ENCODE data around the gene KIRREL2. TPM values are rescaled to one million over a fixed set of nuclear protein-coding genes. Genes with fewer than 3 reads are reported as not detected.
"Not testable (repeated sequence)": the region's sequence is repeated elsewhere in the genome, so short reads cannot be mapped to it uniquely, and the experiment has no call there.

Gene KIRREL2
- total and polyA plus RNA-seq, 7 donors, result under 0.01 to 0.34 (median 0.16) TPM; not detected in 4

DNA sequence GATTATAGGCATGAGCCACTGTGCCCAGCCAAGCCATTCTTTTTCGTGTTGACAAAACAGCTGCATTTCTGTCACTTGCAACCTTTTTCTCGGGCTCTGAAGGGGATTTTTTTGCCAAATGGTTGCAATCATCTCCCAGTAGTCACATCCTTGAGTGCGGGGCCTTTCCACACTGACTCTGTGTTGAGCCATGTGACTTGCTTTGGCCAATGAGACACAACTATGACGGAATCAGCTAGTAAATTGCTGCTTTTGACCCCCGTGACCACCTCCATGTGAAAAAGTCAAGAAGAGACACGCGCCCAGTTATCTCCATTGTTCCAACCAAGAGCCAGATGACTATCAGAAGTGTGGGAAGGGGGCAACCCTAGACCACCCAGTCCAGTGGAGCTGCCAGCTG lies 22.7 kb upstream of the KIRREL2 start:
- no peak for DNase-seq
- TF ChIP-seq POLR2A (IDR thresholded peaks at IDR 0.05) (no peak), POLR2AphosphoS5 (IDR thresholded peaks at IDR 0.05) (no peak), EP300 (IDR thresholded peaks at IDR 0.05) (no peak)
- TF ChIP-seq, protein P1, sequence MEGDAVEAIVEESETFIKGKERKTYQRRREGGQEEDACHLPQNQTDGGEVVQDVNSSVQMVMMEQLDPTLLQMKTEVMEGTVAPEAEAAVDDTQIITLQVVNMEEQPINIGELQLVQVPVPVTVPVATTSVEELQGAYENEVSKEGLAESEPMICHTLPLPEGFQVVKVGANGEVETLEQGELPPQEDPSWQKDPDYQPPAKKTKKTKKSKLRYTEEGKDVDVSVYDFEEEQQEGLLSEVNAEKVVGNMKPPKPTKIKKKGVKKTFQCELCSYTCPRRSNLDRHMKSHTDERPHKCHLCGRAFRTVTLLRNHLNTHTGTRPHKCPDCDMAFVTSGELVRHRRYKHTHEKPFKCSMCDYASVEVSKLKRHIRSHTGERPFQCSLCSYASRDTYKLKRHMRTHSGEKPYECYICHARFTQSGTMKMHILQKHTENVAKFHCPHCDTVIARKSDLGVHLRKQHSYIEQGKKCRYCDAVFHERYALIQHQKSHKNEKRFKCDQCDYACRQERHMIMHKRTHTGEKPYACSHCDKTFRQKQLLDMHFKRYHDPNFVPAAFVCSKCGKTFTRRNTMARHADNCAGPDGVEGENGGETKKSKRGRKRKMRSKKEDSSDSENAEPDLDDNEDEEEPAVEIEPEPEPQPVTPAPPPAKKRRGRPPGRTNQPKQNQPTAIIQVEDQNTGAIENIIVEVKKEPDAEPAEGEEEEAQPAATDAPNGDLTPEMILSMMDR (IDR thresholded peaks at IDR 0.05), result no peak
- no peaks in the 10 kb centered on the region for H3K36me3 ChIP-seq
- peaks cover 0 to 49% (median 0%) of the 10 kb centered on the region in 3 donors for H3K27me3 ChIP-seq
- peaks cover 0 to 6% (median under 1%) of the 10 kb centered on the region in 4 donors for H3K9me3 ChIP-seq
- 53 to 67% methylated on average over 7 of the region's 7 CpGs for WGBS, 2 donors
- no peak overlapping the region for H3K27ac ChIP-seq
- H3K4me3 ChIP-seq, result no peak overlapping the region
- intact Hi-C loops (cut with DNase I), result no loop called here
- no peaks in the 10 kb centered on the region for H3K4me1 ChIP-seq

DNA sequence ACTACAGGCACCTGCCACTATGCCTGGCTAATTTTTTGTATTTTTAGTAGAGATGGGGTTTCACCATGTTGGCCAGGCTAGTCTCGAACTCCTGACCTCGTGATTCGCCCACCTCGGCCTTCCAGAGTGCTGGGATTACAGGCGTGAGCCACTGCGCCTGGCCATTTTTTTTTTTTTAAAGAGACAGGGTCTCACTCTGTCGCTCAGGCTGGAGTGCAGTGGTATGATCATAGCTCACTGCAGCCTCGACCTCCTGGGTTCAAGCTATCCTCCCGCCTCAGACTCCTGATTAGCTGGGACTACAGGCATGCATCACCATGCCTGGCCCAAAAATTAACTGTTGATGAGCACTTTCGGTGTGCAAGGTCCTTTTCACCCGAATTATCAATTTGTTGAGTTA lies 20.6 kb upstream of the KIRREL2 start:
- H3K27ac ChIP-seq; H3K4me3 ChIP-seq; intact Hi-C loops (cut with DNase I); DNase-seq; H3K9me3 ChIP-seq; H3K4me1 ChIP-seq; H3K36me3 ChIP-seq: not testable (repeated sequence)
- WGBS, 2 donors, result 40 to 61% methylated on average over 11 of the region's 11 CpGs
- H3K27me3 ChIP-seq, result peaks cover 0 to 34% (median 0%) of the 10 kb centered on the region in 3 donors

DNA sequence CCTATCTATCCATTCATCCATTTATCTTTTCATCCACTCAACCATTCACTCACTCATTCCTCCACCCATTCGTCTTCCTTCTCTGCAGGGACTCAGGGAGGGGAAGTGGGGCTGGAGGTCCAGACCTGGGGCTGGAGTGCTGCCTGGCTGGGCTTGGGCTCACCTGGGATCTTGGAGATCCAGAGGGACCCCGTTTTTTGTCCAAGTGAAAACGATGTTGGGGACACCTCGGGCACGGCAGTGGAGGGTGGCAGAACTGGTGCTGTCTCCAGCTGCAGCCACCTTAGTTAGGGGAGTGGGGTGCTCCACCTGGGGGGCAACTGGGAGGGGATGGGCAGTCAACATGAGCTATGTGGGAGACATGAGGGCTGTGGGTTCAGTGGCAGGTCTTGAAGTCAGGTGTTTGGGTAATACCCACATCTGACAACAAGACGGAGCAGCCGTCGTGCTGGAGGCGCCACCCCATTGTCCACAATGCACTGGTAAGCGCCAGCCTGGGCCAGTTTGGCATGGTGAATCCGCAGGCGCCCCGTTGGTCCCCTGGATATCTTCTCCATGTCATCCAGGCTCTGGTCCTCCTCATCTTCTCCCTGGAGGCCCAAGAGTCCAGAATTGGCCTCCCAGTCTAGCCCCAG lies 14.6 kb upstream of the KIRREL2 start:
- TF ChIP-seq EP300 (IDR thresholded peaks at IDR 0.05) (no peak), POLR2A (IDR thresholded peaks at IDR 0.05) (no peak)
- Histone ChIP-seq H3K36me3 (no peaks in the 10 kb centered on the region), H3K4me3 (no peak overlapping the region), H3K27me3 (peaks cover 28 to 51% (median 47%) of the 10 kb centered on the region in 3 donors), H3K4me1 (peaks cover 0 to 20% (median 15%) of the 10 kb centered on the region in 4 donors), H3K27ac (no peak overlapping the region), H3K9me3 (peaks cover 0 to 6% (median 2%) of the 10 kb centered on the region in 4 donors)
- intact Hi-C loops (cut with DNase I), result no loop called here
- 86 to 87% methylated on average over 13 of the region's 13 CpGs for WGBS, 2 donors
- no peak for DNase-seq

DNA sequence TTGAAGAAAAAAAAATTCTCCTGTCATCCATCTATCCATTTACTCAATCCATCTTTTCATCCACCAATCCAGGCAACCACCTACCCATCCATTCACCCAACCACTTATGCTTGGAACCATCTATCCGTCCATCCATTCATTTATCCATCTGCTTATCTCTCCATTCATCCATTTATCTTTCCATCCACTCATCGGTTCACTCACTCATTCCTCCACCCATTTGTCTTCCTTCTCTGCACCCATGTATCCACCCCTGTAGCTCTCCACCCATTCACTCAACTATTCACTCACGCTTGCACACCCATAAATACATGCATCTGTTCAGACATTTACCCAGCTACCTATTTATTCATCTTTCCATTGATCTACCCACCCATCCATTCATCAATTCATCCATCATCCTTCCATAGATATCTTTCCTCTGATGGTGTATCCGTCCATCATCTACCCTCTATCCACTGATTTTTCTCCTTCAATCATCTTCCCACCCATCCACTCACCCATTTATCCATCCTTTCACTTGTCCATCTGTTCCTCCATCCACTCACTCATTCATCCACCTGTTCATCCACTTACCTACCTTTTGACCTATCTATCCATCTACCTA lies 13.9 kb upstream of the KIRREL2 start:
- no peaks in the 10 kb centered on the region for H3K36me3 ChIP-seq
- 86 to 88% methylated on average over 4 of the region's 4 CpGs for WGBS, 2 donors
- H3K27ac ChIP-seq, result no peak overlapping the region
- TF ChIP-seq, protein P1 (IDR thresholded peaks at IDR 0.05), result no peak
- TF ChIP-seq EP300 (IDR thresholded peaks at IDR 0.05) (no peak), POLR2AphosphoS5 (IDR thresholded peaks at IDR 0.05) (no peak), POLR2A (IDR thresholded peaks at IDR 0.05) (no peak)
- intact Hi-C loops (cut with DNase I), result no loop called here
- DNase-seq, result no peak
- peaks cover 0 to 6% (median 2%) of the 10 kb centered on the region in 4 donors for H3K9me3 ChIP-seq
- peaks cover 0 to 20% (median 15%) of the 10 kb centered on the region in 4 donors for H3K4me1 ChIP-seq
- no peak overlapping the region for H3K4me3 ChIP-seq
- peaks cover 30 to 57% (median 52%) of the 10 kb centered on the region in 3 donors for H3K27me3 ChIP-seq

DNA sequence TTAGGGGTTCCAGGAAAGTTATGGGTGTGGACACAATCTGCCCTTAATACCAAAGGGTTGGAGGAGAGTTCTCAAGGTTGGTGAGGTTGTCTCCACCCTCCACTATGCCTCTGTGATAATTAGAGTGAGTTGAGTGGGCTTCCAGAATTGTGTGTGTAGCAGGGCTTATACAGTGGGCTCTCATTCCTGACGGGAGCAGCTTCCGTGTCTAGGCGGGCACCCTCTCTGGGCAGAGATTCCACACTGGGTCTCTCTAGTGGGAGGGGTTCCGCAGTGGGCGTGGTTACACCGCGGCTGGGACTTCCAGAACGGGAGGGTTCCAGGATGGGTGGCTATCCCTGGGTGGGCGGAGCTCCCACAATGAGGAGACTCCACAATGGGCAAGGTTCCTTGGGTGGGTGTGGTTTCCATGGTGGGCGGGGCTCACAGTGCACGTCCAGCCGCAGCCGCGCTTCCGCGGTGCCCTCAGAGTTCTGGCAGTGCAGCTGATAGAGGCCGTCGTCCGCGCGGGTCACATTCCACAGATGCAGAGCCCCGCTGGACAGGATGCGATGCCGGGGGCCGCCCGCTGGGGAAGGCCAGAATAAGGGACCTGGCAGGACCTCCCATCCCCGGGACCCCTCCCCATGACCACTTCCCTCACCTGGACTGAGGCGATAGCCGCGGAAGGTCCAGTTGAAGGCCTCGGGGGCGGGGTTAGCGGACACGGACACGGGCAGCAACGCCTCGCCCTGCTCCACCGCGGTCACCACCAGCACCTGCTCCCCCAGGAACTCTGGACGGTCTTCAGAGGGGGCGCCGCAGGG lies 12.8 kb upstream of the KIRREL2 start:
- Histone ChIP-seq H3K27ac (no peak overlapping the region), H3K36me3 (no peaks in the 10 kb centered on the region), H3K4me1 (peaks cover 0 to 20% (median 15%) of the 10 kb centered on the region in 4 donors), H3K9me3 (peaks cover 0 to 4% (median 0%) of the 10 kb centered on the region in 4 donors), H3K4me3 (no peak overlapping the region), H3K27me3 (peaks cover 30 to 68% (median 63%) of the 10 kb centered on the region in 3 donors)
- intact Hi-C loops (cut with DNase I), result no loop called here
- 6 to 10% methylated on average over 42 of the region's 42 CpGs for WGBS, 2 donors
- TF ChIP-seq POLR2A (IDR thresholded peaks at IDR 0.05) (no peak), POLR2AphosphoS5 (IDR thresholded peaks at IDR 0.05) (no peak), EP300 (IDR thresholded peaks at IDR 0.05) (no peak)
- DNase-seq, result no peak
